K562 (cell line): Measurements from ENCODE around the gene PLEKHM2. TPM values are rescaled to one million over a fixed set of nuclear protein-coding genes. Genes with fewer than 3 reads are reported as not detected.

Experiments
- ATF7 ChIP-seq: fragments of 450-650 bp; IDR thresholded peaks from 2 replicates; pipeline ENCODE4 v1.7.1; 2014; ENCODE audit warnings: mild to moderate bottlenecking, moderate library complexity
- BHLHE40 ChIP-seq: IDR thresholded peaks from 2 replicates; pipeline ENCODE4 v1.6.1; 2011; ENCODE audit warnings: low read length, improper control_type of control experiment
- CBFA2T2 ChIP-seq: fragments of 450-650 bp; conservative IDR thresholded peaks from 2 replicates; pipeline ENCODE4 v1.6.1; 2017; ENCODE audit warnings: mild to moderate bottlenecking
- CHD2 ChIP-seq: IDR thresholded peaks from 2 replicates; pipeline ENCODE4 v1.6.1; 2011; ENCODE audit warnings: low read depth, low read length
- DPF2 ChIP-seq: fragments of 450-650 bp; IDR thresholded peaks from 2 replicates; pipeline ENCODE4 v1.6.1; 2016
- EHMT2 ChIP-seq: fragments of 450-650 bp; IDR thresholded peaks from 2 replicates; pipeline ENCODE4 v1.6.1; 2018; ENCODE audit warnings: antibody characterized with exemption
- GATA2 ChIP-seq: sonication (generic); formaldehyde crosslinking; IDR thresholded peaks from 2 replicates; pipeline ENCODE4 v1.4.0; 2020; ENCODE audit warnings: mild to moderate bottlenecking, missing genetic modification reagents
- HDAC1 ChIP-seq, 2 experiments: fragments of 450-650 bp; IDR thresholded peaks; 2 replicates each; pipeline ENCODE4 v1.6.1; 2016 to 2017; ENCODE audit warnings: inconsistent platforms in 1 of 2, mild to moderate bottlenecking in 1 of 2, moderate library complexity in 1 of 2
- KLF16 ChIP-seq: IDR thresholded peaks from 2 replicates; pipeline ENCODE4 v1.6.1; 2016; ENCODE audit warnings: antibody characterized with exemption
- LEF1 ChIP-seq: fragments of 450-650 bp; IDR thresholded peaks from 2 replicates; pipeline ENCODE4 v1.6.1; 2016; ENCODE audit warnings: mild to moderate bottlenecking
- MCM2 ChIP-seq: fragments of 450-650 bp; IDR thresholded peaks from 2 replicates; pipeline ENCODE4 v1.6.1; 2017; ENCODE audit warnings: low read depth, mild to moderate bottlenecking
- MEIS2 ChIP-seq: fragments of 450-650 bp; IDR thresholded peaks from 2 replicates; pipeline ENCODE4 v1.6.1; 2014; ENCODE audit warnings: mild to moderate bottlenecking; ENCODE audit not compliant: partially characterized antibody
- NCOR1 ChIP-seq: fragments of 450-650 bp; IDR thresholded peaks from 2 replicates; pipeline ENCODE4 v1.6.1; 2016; ENCODE audit warnings: mild to moderate bottlenecking, moderate library complexity
- TEAD4 ChIP-seq, 2 experiments: sonication (generic) in 1 of 2; formaldehyde crosslinking in 1 of 2; IDR thresholded peaks; 2 replicates each; pipeline versions ENCODE4 v1.6.1 to v1.8.0; 2012 to 2022; ENCODE audit warnings: borderline replicate concordance in 1 of 2, inconsistent platforms in 1 of 2, low read length in 1 of 2, mild to moderate bottlenecking in 1 of 2, missing genetic modification reagents in 1 of 2
- XRCC4 ChIP-seq: IDR thresholded peaks from one replicate; pipeline ENCODE4 v1.6.1; 2011; ENCODE audit not compliant: insufficient read depth, insufficient read length; ENCODE audit errors: extremely low read depth
- ZNF584 ChIP-seq: fragments of 200-800 bp; sonication (Bioruptor generic); IDR thresholded peaks from 2 replicates; pipeline ENCODE4 v1.6.1; 2016; ENCODE audit warnings: low read depth, mild to moderate bottlenecking, missing genetic modification characterization, missing compliant biosample characterization
- ZNF589 ChIP-seq: fragments of 200-800 bp; sonication (Bioruptor generic); IDR thresholded peaks from 2 replicates; pipeline ENCODE4 v1.6.1; 2016; ENCODE audit warnings: low read depth, missing genetic modification characterization, missing compliant biosample characterization
- polyA plus RNA-seq, 8 experiments: library from polyadenylated mRNA; depleted of rRNA in 4 of 8; stranded (reverse) in 5 of 8; unstranded in 3 of 8; fragments of >200 nt; fragmentation: Nextera tagmentation in 2 of 8; fragmentation: Illumina TruSeq in 1 of 8; extraction: Ambion mirVana in 2 of 8; extraction: Trizol in 1 of 8; gene quantifications; 2 replicates each; pipeline versions ENCODE4 v1.2.1 to v1.2.3, GENCODE V29; 2011 to 2014; ENCODE audit warnings: inconsistent platforms in 1 of 8, missing spikeins in 1 of 8
- total RNA-seq, 7 experiments: library from RNA; depleted of rRNA in 6 of 7; stranded (reverse); fragments of >200 nt in 6 of 7; fragmentation: Illumina TruSeq in 2 of 7; extraction: Trizol in 2 of 7; gene quantifications; 2 replicates each; pipeline versions ENCODE4 v1.2.1 to v1.2.3, GENCODE V29; 2011 to 2021; ENCODE audit warnings: low replicate concordance in 1 of 7
- TF ChIP-seq, protein P1 (sequence below): fragments of 250-450 bp; sonication (Bioruptor Pico); IDR thresholded peaks from 2 replicates; pipeline ENCODE4 v1.9.0; 2021; ENCODE audit warnings: mild to moderate bottlenecking
- TF ChIP-seq, protein P2 (sequence below): fragments of 250-450 bp; sonication (Bioruptor Pico); IDR thresholded peaks from 2 replicates; pipeline ENCODE4 v1.6.1; 2021; ENCODE audit warnings: mild to moderate bottlenecking
- TF ChIP-seq, protein P3 (sequence below): fragments of 200-800 bp; sonication (Bioruptor generic); IDR thresholded peaks from 2 replicates; pipeline ENCODE4 v1.6.1; 2017; ENCODE audit warnings: missing genetic modification characterization, missing compliant biosample characterization
- TF ChIP-seq, protein P4 (sequence below), 3 experiments: fragments of 200-800 bp in 1 of 3; fragments of 250-450 bp in 1 of 3; fragments of 450-650 bp in 1 of 3; sonication (Bioruptor Pico) in 1 of 3; sonication (Bioruptor generic) in 1 of 3; formaldehyde crosslinking in 1 of 3; IDR thresholded peaks; 2 replicates each; pipeline versions ENCODE4 v1.6.1 to v1.8.0; 2016 to 2022; ENCODE audit warnings: mild to moderate bottlenecking in 2 of 3, missing genetic modification characterization in 2 of 3, missing compliant biosample characterization in 1 of 3, moderate library complexity in 1 of 3
- TF ChIP-seq, protein P5 (sequence below): sonication (generic); IDR thresholded peaks from 2 replicates; pipeline ENCODE4 v1.6.1; 2016

PLEKHM2 gene
- total and polyA plus RNA-seq, 9 of the 15 experiments (the other 6 are each of a cell fraction or from before 2014, with no cell fraction given), result 0.27 to 63.7 (median 33.2) TPM

DNA sequence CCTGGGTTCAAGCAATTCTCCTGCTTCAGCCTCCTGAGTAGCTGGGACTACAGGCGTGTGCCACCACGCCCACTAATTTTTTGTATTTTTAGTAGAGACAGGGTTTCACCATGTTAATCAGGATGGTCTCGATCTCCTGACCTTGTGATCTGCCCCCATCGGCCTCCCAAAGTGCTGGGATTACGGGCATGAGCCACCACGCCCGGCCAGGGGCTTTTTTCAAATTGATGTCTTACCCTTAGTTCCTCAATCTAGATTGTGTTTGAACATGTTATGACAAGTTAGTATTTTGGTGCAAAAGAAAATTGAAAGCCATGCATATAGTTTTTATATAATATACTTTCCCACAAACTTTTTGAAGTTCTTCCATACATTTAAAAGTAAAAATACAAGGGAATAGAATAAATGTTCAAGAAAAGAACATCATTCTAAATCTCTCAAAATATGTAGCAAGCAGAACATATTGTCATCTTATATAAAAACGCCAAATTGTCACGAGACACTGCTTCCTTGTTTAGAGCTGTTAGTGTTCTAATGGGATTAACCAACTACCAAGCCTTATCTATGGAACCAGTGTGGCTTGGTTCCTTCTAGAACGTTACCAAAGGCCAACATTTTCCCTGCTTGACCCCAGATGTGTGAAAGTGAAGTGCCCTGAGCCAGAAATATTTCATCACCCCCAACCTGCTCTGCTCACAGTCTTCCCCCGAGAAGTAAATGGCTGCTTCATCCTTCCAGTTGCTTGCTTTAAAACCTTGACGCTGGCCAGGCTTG, 9.5 kb upstream of the PLEKHM2 start (continued):
- TF ChIP-seq, protein P1, sequence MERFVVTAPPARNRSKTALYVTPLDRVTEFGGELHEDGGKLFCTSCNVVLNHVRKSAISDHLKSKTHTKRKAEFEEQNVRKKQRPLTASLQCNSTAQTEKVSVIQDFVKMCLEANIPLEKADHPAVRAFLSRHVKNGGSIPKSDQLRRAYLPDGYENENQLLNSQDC (CRISPR knock-in tag), result no peak
- TF ChIP-seq, protein P2, sequence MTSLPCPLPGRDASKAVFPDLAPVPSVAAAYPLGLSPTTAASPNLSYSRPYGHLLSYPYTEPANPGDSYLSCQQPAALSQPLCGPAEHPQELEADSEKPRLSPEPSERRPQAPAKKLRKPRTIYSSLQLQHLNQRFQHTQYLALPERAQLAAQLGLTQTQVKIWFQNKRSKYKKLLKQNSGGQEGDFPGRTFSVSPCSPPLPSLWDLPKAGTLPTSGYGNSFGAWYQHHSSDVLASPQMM (CRISPR knock-in tag), result no peak
- peak; percentile 35; the same call in 1 of the 2 replicates for TF ChIP-seq DPF2
- peak; percentile 78 for TF ChIP-seq TEAD4 (IDR thresholded peaks at IDR 0.05; ENCODE audit: low read length)
- no peak for TF ChIP-seq TEAD4 (CRISPR knock-in tag; IDR thresholded peaks at IDR 0.05; ENCODE audit: borderline replicate concordance)
- TF ChIP-seq MEIS2, result no peak
- TF ChIP-seq CBFA2T2, result peak; percentile 65
- TF ChIP-seq NCOR1, result peak; percentile 41; the same call in 1 of the 2 replicates
- TF ChIP-seq, protein P3, sequence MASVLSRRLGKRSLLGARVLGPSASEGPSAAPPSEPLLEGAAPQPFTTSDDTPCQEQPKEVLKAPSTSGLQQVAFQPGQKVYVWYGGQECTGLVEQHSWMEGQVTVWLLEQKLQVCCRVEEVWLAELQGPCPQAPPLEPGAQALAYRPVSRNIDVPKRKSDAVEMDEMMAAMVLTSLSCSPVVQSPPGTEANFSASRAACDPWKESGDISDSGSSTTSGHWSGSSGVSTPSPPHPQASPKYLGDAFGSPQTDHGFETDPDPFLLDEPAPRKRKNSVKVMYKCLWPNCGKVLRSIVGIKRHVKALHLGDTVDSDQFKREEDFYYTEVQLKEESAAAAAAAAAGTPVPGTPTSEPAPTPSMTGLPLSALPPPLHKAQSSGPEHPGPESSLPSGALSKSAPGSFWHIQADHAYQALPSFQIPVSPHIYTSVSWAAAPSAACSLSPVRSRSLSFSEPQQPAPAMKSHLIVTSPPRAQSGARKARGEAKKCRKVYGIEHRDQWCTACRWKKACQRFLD (CRISPR knock-in tag), result 0 out of 2 replicates have a peak, but pooled peaks have one; percentile 59
- TF ChIP-seq HDAC1 (IDR thresholded peaks at IDR 0.05), result no peak
- no peak for TF ChIP-seq GATA2
- peak; percentile 65; the same call in 1 of the 2 replicates for TF ChIP-seq LEF1
- TF ChIP-seq ATF7, result 0 out of 2 replicates have a peak, but pooled peaks have one; percentile 15
- TF ChIP-seq, protein P4, sequence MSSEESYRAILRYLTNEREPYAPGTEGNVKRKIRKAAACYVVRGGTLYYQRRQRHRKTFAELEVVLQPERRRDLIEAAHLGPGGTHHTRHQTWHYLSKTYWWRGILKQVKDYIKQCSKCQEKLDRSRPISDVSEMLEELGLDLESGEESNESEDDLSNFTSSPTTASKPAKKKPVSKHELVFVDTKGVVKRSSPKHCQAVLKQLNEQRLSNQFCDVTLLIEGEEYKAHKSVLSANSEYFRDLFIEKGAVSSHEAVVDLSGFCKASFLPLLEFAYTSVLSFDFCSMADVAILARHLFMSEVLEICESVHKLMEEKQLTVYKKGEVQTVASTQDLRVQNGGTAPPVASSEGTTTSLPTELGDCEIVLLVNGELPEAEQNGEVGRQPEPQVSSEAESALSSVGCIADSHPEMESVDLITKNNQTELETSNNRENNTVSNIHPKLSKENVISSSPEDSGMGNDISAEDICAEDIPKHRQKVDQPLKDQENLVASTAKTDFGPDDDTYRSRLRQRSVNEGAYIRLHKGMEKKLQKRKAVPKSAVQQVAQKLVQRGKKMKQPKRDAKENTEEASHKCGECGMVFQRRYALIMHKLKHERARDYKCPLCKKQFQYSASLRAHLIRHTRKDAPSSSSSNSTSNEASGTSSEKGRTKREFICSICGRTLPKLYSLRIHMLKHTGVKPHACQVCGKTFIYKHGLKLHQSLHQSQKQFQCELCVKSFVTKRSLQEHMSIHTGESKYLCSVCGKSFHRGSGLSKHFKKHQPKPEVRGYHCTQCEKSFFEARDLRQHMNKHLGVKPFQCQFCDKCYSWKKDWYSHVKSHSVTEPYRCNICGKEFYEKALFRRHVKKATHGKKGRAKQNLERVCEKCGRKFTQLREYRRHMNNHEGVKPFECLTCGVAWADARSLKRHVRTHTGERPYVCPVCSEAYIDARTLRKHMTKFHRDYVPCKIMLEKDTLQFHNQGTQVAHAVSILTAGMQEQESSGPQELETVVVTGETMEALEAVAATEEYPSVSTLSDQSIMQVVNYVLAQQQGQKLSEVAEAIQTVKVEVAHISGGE (CRISPR knock-in tag; IDR thresholded peaks at IDR 0.05), result peak in 1 of 3 experiments; percentile 33; a peak in 1 of 6 replicates
- no peak for TF ChIP-seq CHD2
- TF ChIP-seq ZNF589, result peak; percentile 68; the same call in 1 of the 2 replicates
- TF ChIP-seq ZNF584 (CRISPR knock-in tag), result 0 out of 2 replicates have a peak, but pooled peaks have one; percentile 36
- peak; percentile 88 for TF ChIP-seq EHMT2
- peak; percentile 84; the same call in 1 of the 2 replicates for TF ChIP-seq BHLHE40
- no peak for TF ChIP-seq XRCC4
- TF ChIP-seq, protein P5, sequence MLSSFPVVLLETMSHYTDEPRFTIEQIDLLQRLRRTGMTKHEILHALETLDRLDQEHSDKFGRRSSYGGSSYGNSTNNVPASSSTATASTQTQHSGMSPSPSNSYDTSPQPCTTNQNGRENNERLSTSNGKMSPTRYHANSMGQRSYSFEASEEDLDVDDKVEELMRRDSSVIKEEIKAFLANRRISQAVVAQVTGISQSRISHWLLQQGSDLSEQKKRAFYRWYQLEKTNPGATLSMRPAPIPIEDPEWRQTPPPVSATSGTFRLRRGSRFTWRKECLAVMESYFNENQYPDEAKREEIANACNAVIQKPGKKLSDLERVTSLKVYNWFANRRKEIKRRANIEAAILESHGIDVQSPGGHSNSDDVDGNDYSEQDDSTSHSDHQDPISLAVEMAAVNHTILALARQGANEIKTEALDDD, result peak; percentile 77
- no peak for TF ChIP-seq MCM2
- 0 out of 2 replicates have a peak, but pooled peaks have one; percentile 3 for TF ChIP-seq KLF16
